GM12865 (cell line): ENCODE results near the gene GAS2L3.
"Not testable (repeated sequence)": the region's sequence is repeated elsewhere in the genome, so short reads cannot be mapped to it uniquely, and the experiment has no call there.

Source experiments
- DNase-seq: peaks from one replicate; pipeline ENCODE4 v3.0.0; 2010; ENCODE audit warnings: low read depth
- H3K4me3 ChIP-seq: 2 replicates; pipeline ENCODE4 v1.5.1; 2011; ENCODE audit warnings: mild to moderate bottlenecking, low read depth, low read length, control low read depth
- CTCF ChIP-seq: IDR thresholded peaks from 2 replicates; pipeline ENCODE4 v1.5.1; 2011; ENCODE audit warnings: low read length, control low read depth, low read depth, inconsistent platforms; ENCODE audit not compliant: insufficient read depth; ENCODE audit errors: missing control alignments

GAS2L3 gene

GRCh38 chr12:100593490-100593889, 20.0 kb downstream of the GAS2L3 start:
- no peak for TF ChIP-seq CTCF
- no peak for DNase-seq
- H3K4me3 ChIP-seq: no peak overlapping the region

GRCh38 chr12:100601626-100602025, 28.1 kb downstream of the GAS2L3 start:
- H3K4me3 ChIP-seq: no peak overlapping the region
- no peak for TF ChIP-seq CTCF
- DNase-seq: no peak

- H3K4me3 ChIP-seq, DNase-seq: not testable (repeated sequence)
Observed at GRCh38 chr12:100602997-100603396, 29.5 kb downstream of the GAS2L3 start.

- H3K4me3 ChIP-seq: no peak overlapping the region
- TF ChIP-seq CTCF: no peak
- DNase-seq: no peak
Observed at GRCh38 chr12:100608776-100609175, 35.3 kb downstream of the GAS2L3 start.

GRCh38 chr12:100610666-100611430, 37.4 kb downstream of the GAS2L3 start:
- no peak for DNase-seq
- no peak overlapping the region for H3K4me3 ChIP-seq
- TF ChIP-seq CTCF: no peak

- DNase-seq: no peak
- TF ChIP-seq CTCF: no peak
- H3K4me3 ChIP-seq: no peak overlapping the region
Observed at GRCh38 chr12:100612606-100613005, 39.1 kb downstream of the GAS2L3 start.

GRCh38 chr12:100624571-100624970, 51.1 kb downstream of the GAS2L3 start:
- DNase-seq: no peak
- TF ChIP-seq CTCF: no peak

More at GRCh38 chr12:100624571-100624970, 51.1 kb downstream of the GAS2L3 start:
- no peak overlapping the region for H3K4me3 ChIP-seq
